ENCODE data around the gene MSH5.

The MSH5 gene

GRCh38 chr6:31729979-31730630 lies 9.7 kb upstream of the MSH5 start:
- DNase-seq (ENCODE audit: low read depth in 2 of 2), result peak; percentile 36 to 54

- DNase-seq (ENCODE audit: low read depth in 2 of 2), result no peak
Observed at GRCh38 chr6:31730631-31731086, 9.1 kb upstream of the MSH5 start.

GRCh38 chr6:31732029-31732428 lies 7.8 kb upstream of the MSH5 start:
- DNase-seq (ENCODE audit: low read depth in 2 of 2), result no peak

GRCh38 chr6:31733734-31734133 lies 6.1 kb upstream of the MSH5 start:
- DNase-seq (ENCODE audit: low read depth in 2 of 2), result no peak

GRCh38 chr6:31734247-31734820 lies 5.5 kb upstream of the MSH5 start:
- DNase-seq (ENCODE audit: low read depth in 2 of 2), result no peak

- DNase-seq (ENCODE audit: low read depth in 2 of 2), result peak in 1 of 2 donors; percentile 25
Observed at GRCh38 chr6:31734821-31735406, 4.9 kb upstream of the MSH5 start.

- DNase-seq (ENCODE audit: low read depth in 2 of 2), result peak; percentile 67 to 76
Observed at GRCh38 chr6:31736021-31736767, 3.6 kb upstream of the MSH5 start, which contains the start of gene CLIC1. Gene CLIC1 (minus strand): TSS chr6:31736530. CDS start chr6:31736300, 230 bp downstream.

- no peak for DNase-seq (ENCODE audit: low read depth in 2 of 2)
Observed at GRCh38 chr6:31736768-31737314, 3.0 kb upstream of the MSH5 start.

GRCh38 chr6:31737315-31737990 lies 2.4 kb upstream of the MSH5 start:
- no peak for DNase-seq (ENCODE audit: low read depth in 2 of 2)

- peak in 1 of 2 donors; percentile 24 for DNase-seq (ENCODE audit: low read depth in 2 of 2)
Observed at GRCh38 chr6:31737991-31738979, 1.5 kb upstream of the MSH5 start.

GRCh38 chr6:31740397-31741223 lies 805 bp downstream of the MSH5 start:
- no peak for DNase-seq (ENCODE audit: low read depth in 2 of 2)

GRCh38 chr6:31741815-31742214 lies 2.0 kb downstream of the MSH5 start:
- no peak for DNase-seq (ENCODE audit: low read depth in 2 of 2)

- DNase-seq (ENCODE audit: low read depth in 2 of 2), result no peak
Observed at GRCh38 chr6:31742894-31743293, 3.1 kb downstream of the MSH5 start.

- DNase-seq (ENCODE audit: low read depth in 2 of 2), result no peak
Observed at GRCh38 chr6:31744422-31744821, 4.6 kb downstream of the MSH5 start.

- no peak for DNase-seq (ENCODE audit: low read depth in 2 of 2)
Observed at GRCh38 chr6:31749301-31750036, 9.7 kb downstream of the MSH5 start.

- no peak for DNase-seq (ENCODE audit: low read depth in 2 of 2)
Observed at GRCh38 chr6:31750411-31751022, 10.7 kb downstream of the MSH5 start.

GRCh38 chr6:31752739-31753319 lies 13.0 kb downstream of the MSH5 start:
- no peak for DNase-seq (ENCODE audit: low read depth in 2 of 2)

- DNase-seq (ENCODE audit: low read depth in 2 of 2), result no peak
Observed at GRCh38 chr6:31758281-31758680, 18.5 kb downstream of the MSH5 start.

All from activated CD4-positive, alpha-beta T cell treated with anti-CD3 and anti-CD28 coated beads for 24 hours (primary cell).